ENCODE data around the gene CPSF4L.

The CPSF4L gene

GRCh38 chr17:73289549-73290254 lies 28.0 kb upstream of the CPSF4L start:
- no peak for DNase-seq

GRCh38 chr17:73288534-73289302 lies 27.0 kb upstream of the CPSF4L start:
- no peak for DNase-seq

DNA sequence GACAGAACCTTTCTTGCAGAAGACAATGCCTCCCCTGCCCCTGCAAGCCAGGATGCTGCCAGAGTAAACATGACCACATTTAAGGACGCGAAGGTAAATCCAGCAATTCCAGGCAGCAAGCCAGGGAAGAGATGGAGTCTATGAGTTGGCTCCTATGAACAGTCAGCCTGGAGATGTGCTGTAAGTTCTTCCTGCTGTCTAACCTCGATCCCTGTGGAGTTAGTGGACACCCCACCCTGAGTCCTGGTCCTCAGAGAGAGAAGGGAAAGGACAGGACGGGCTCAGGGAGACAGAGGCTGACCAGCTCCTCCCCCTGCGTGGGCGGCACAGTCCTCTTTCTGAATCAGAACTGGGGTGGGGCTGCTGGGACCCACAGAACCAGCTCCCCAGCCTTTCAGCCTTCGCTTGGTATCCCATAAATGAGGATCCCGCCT lies 25.2 kb upstream of the CPSF4L start:
- DNase-seq, result no peak

DNA sequence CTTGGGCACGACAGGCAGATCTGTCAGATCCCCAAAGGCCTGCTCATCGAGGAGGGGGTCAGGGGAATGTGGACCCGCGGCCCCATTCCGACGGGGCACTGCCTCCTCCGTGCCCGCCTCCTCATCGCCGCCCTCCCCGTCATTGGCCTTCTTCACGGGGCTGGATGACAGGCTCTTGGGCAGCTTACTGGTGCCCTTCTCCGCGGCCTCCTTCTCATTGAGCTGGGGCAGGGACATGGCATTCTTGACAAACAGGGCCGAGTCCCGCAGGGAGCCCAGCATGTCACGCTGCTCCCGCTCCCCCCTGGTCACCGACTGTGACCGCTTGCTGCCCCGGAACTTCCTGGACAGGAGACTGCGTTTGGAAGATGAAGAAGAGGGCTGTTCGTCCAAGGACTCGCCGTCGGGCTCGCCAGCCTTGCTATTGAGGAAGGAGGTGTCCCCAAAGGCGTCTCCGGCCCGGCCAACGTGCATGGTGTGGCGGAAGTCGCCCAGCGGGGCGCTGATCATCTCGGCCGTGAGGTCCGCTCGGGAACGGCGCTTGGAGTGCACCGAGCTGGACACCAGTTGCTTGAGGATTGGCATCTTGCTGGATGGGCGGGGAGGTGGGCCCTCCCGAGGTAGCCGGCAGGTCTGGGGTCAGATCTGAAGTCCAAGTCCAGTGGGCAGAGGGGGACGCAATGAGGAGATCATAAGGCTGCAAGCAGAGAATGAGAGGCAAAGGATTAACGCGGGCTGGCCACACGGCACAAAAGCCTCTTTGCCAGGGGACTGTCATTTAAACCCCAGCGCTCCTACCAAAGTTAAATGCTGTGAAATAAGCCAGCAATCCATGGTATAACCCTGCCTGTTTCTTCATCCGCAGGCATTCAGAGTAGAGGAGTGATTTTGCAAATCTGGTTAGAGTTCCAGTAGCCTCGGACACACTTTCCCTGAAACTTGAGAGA lies 24.5 kb upstream of the CPSF4L start:
- no peak for DNase-seq

DNA sequence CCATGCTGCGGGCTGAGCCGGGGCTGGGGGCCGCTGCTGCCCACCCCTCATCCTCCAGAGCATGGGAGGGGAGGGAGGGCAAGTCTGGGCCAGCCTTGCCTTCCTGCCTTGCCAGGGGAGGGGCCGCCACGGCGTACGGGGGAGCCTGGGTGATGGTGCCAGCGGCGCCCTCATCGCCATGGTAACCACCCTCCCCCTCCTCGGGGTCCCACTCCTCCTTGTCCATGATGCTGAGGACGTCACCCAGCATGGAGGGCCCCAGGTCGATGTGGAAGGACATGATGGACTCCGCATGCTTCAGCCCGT lies 23.9 kb upstream of the CPSF4L start:
- no peak for DNase-seq

- DNase-seq, result no peak
These were observed 23.4 kb upstream of the CPSF4L start for GRCh38 chr17:73284906-73285602.

DNA sequence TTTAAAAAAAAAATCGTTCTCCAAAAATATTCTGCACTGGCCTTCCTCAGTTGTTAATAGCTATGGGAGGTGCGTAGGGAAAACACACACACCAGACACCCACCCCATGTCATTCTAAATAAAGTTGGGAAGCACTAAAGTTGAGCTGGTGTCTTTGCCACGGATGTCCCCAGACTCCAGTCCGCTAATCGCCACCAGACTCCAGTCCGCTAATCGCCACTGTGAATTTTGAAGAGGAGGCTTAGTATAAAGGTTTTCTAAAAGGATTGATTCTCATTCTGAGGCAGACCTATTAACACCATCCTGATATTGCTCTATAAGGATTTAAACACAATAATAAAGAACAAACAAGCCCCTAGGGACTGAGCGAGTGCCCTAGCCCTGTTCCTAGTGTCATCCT lies 22.7 kb upstream of the CPSF4L start:
- no peak for DNase-seq

GRCh38 chr17:73283841-73284282 lies 22.2 kb upstream of the CPSF4L start:
- no peak for DNase-seq

DNA sequence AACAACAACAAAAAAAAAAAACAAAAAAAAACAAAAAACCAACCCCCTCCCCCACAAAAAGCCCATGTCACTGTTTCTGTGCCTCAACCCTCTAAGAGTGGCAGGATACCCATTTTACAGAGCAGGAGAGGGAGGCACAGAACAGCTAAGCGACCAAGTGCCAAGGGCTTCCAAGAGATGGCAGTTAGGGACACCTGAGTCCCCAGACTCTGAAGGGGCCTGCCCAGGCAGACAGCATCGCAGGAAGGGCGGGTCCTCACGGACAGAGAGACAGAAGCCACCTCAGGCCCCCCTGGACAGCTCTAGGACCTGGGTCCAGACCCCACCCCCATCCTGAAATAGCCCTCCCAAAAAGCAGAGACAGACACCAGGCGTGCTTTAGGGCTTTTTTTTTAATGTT lies 21.6 kb upstream of the CPSF4L start:
- no peak for DNase-seq

DNA sequence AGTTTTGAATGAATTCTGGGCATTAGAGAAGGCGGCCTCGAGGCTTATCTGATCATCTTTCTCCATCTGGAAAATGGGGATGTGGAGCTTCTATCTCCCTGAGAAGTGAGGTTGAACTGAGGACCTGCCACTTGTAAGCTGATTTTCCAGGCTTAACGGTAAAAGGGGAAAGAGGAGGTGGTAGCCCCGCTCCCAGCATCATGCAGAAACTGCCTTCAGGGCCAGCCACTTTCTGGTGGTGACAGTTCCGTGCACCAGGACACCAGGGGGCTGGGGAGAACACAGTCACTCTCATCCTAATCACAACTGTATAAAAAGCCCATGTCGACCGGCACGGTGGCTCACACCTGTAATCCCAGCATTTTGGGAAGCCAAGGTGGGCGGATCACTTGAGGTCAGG lies 20.9 kb upstream of the CPSF4L start:
- no peak for DNase-seq

DNA sequence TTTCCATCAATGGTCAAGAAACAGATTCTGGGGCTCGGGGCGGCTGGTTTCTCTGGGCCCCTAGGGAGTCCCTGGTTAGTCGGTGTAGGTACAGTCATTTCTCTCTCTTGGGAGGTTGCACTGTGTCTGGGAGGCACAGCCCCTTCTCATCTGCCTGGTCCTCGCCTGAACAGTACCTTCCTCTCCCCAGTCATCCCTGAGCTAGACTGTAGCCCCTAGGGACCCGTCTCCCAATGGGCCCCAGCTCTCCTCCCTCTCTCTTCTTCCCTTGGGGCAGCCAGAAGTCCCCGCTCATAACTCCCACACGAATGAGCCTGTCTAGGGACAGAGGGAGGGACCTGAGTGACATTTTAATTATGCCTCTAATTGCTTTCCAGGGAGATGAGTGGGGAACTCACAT lies 20.2 kb upstream of the CPSF4L start:
- no peak for DNase-seq

GRCh38 chr17:73280191-73280590 lies 18.5 kb upstream of the CPSF4L start:
- DNase-seq, result no peak

DNA sequence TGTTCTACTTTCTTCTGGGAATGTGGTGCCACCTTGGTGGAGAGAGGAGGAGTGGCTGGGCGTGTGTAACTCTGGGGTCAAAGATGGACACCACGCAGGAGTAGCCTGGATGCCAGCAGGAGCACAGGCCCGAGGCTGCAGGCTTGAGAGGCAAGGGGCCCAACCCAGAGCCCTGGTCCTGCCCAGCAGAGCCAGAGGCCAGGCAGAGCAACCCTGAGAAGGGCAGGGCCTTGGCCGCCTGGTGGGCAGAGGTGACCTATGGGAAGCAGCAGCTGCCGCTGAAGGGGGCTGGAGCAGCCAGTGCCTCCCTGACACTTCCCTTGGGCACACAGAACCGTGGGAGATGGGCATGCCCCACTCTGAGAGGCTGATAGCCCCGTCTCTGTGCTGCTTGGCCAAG lies 18.0 kb upstream of the CPSF4L start:
- no peak for DNase-seq

GRCh38 chr17:73278465-73279453 lies 17.1 kb upstream of the CPSF4L start:
- DNase-seq, result no peak

- no peak for DNase-seq
These were observed 16.4 kb upstream of the CPSF4L start for GRCh38 chr17:73278049-73278464.

GRCh38 chr17:73274490-73274889 lies 12.8 kb upstream of the CPSF4L start:
- DNase-seq, result no peak

GRCh38 chr17:73272906-73273218 lies 11.2 kb upstream of the CPSF4L start:
- DNase-seq, result no peak

- no peak for DNase-seq
These were observed 9.4 kb upstream of the CPSF4L start for GRCh38 chr17:73271072-73271471.

GRCh38 chr17:73269791-73270190 lies 8.1 kb upstream of the CPSF4L start:
- DNase-seq, result no peak

DNA sequence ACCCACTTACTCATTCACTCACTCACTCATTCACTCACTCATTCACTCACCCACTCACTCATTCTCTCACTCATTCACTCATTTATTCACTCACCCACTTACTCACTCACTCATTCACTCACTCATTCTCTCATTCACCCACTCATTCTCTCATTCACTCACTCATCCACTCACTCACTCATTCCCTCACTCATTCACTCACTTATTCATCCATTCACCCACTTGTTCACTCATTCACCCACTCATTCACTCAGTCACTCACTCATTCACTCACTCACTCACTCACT lies 7.6 kb upstream of the CPSF4L start:
- no peak for DNase-seq

GRCh38 chr17:73268582-73269328 lies 7.1 kb upstream of the CPSF4L start:
- no peak for DNase-seq
